ENCODE measurements around the gene NAV1. TPM values are rescaled to one million over a fixed set of nuclear protein-coding genes. Genes with fewer than 3 reads are reported as not detected.

Gene NAV1
- total RNA-seq, 1 experiment from 2014 or later, result 51.0 TPM

GRCh38 chr1:201499191-201499590, 39.7 kb upstream of the NAV1 start:
- POLR2A ChIA-PET, result no interaction called here
- Mint-ChIP-seq H3K4me3 (no peak overlapping the region), H3K4me1 (peaks cover 41% of the 10 kb centered on the region), H3K27ac (no peak overlapping the region), H3K36me3 (no peaks in the 10 kb centered on the region), H3K9me3 (no peaks in the 10 kb centered on the region), H3K27me3 (ENCODE audit: low read depth) (no peaks in the 10 kb centered on the region)
- CTCF ChIA-PET, result interaction anchor here (1.1 to 11.6 kb wide), 10 partner anchors 12 to 397 kb away, joined by 3 to 276 read pairs (median 4); partner anchors contain the start of gene PHLDA3
- TF ChIP-seq, protein P1, sequence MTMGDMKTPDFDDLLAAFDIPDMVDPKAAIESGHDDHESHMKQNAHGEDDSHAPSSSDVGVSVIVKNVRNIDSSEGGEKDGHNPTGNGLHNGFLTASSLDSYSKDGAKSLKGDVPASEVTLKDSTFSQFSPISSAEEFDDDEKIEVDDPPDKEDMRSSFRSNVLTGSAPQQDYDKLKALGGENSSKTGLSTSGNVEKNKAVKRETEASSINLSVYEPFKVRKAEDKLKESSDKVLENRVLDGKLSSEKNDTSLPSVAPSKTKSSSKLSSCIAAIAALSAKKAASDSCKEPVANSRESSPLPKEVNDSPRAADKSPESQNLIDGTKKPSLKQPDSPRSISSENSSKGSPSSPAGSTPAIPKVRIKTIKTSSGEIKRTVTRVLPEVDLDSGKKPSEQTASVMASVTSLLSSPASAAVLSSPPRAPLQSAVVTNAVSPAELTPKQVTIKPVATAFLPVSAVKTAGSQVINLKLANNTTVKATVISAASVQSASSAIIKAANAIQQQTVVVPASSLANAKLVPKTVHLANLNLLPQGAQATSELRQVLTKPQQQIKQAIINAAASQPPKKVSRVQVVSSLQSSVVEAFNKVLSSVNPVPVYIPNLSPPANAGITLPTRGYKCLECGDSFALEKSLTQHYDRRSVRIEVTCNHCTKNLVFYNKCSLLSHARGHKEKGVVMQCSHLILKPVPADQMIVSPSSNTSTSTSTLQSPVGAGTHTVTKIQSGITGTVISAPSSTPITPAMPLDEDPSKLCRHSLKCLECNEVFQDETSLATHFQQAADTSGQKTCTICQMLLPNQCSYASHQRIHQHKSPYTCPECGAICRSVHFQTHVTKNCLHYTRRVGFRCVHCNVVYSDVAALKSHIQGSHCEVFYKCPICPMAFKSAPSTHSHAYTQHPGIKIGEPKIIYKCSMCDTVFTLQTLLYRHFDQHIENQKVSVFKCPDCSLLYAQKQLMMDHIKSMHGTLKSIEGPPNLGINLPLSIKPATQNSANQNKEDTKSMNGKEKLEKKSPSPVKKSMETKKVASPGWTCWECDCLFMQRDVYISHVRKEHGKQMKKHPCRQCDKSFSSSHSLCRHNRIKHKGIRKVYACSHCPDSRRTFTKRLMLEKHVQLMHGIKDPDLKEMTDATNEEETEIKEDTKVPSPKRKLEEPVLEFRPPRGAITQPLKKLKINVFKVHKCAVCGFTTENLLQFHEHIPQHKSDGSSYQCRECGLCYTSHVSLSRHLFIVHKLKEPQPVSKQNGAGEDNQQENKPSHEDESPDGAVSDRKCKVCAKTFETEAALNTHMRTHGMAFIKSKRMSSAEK (CRISPR knock-in tag; IDR thresholded peaks at IDR 0.05; ENCODE audit: borderline replicate concordance), result no peak
- TF ChIP-seq RORB (CRISPR knock-in tag; IDR thresholded peaks at IDR 0.05) (no peak), E2F1 (CRISPR knock-in tag; IDR thresholded peaks at IDR 0.05) (no peak), JUN (CRISPR knock-in tag; IDR thresholded peaks at IDR 0.05) (no peak), AR (CRISPR knock-in tag; IDR thresholded peaks at IDR 0.05) (no peak)
- TF ChIP-seq, protein P2, sequence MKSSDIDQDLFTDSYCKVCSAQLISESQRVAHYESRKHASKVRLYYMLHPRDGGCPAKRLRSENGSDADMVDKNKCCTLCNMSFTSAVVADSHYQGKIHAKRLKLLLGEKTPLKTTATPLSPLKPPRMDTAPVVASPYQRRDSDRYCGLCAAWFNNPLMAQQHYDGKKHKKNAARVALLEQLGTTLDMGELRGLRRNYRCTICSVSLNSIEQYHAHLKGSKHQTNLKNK (CRISPR knock-in tag; IDR thresholded peaks at IDR 0.05), result no peak
- DNase-seq (ENCODE audit: low spot score), result no peak
- no peak for ATAC-seq

- CTCF ChIA-PET, result interaction anchor here (0.9 to 11.6 kb wide), 7 partner anchors 13 to 295 kb away, joined by 3 to 276 read pairs (median 5); no protein-coding TSS in a partner anchor
- no peaks in the 10 kb centered on the region for H3K9me3 Mint-ChIP-seq
These were observed 38.9 kb upstream of the NAV1 start for GRCh38 chr1:201499795-201500669.

DNA sequence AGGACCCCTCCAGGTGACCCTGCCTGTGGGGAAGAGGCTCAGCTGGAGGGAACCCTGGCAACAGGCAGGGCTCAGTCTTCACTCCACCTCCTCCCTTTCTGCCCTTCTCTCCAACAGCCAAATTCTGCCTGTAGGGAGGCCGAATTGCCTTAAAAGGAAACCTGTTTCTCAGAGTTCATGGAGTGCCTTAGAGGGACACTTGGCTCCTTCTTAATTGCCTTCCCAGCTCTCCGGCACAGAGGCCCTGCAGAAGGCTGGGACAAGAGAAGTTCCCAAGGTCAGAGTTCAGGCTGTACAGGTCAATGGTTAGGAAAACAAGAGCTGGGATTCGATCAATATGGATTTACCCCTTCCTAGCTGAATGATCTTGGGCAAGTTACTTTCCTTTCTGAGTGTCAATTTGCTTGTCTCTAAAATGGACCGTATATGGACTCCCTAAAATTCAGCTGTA, 38.2 kb upstream of the NAV1 start:
- H3K36me3 Mint-ChIP-seq, result no peaks in the 10 kb centered on the region
- peaks cover 2% of the 10 kb centered on the region for H3K27me3 Mint-ChIP-seq (ENCODE audit: low read depth)
- DNase-seq (ENCODE audit: low spot score) (no peak), ATAC-seq (peak; percentile 16)
- H3K27ac Mint-ChIP-seq, result peak overlapping the region; percentile 77
- TF ChIP-seq MLX (CRISPR knock-in tag; IDR thresholded peaks at IDR 0.05), result no peak
- no peaks in the 10 kb centered on the region for H3K9me3 Mint-ChIP-seq
- no peak overlapping the region for H3K4me3 Mint-ChIP-seq
- peaks cover 49% of the 10 kb centered on the region for H3K4me1 Mint-ChIP-seq
- CTCF ChIA-PET, result interaction anchor here (0.8 to 11.6 kb wide), 7 partner anchors 12 to 294 kb away, joined by 3 to 276 read pairs (median 6); no protein-coding TSS in a partner anchor
- POLR2A ChIA-PET, result interaction anchor here (3.6 kb wide), 1 partner anchor 19 kb away, joined by 21 read pairs; no protein-coding TSS in a partner anchor

More at GRCh38 chr1:201499795-201500669, 38.9 kb upstream of the NAV1 start:
- H3K27ac Mint-ChIP-seq, result peak overlapping the region; percentile 50
- peaks cover 42% of the 10 kb centered on the region for H3K4me1 Mint-ChIP-seq
- POLR2A ChIA-PET, result no interaction called here
- no peaks in the 10 kb centered on the region for H3K27me3 Mint-ChIP-seq (ENCODE audit: low read depth)
- no peak for TF ChIP-seq CREB1 (CRISPR knock-in tag; IDR thresholded peaks at IDR 0.05)
- peak; percentile 6; the same call in 1 of the 2 replicates for TF ChIP-seq GTF2I (CRISPR knock-in tag; conservative IDR thresholded peaks at IDR 0.05)
- H3K4me3 Mint-ChIP-seq, result no peak overlapping the region
- DNase-seq (ENCODE audit: low spot score) (no peak), ATAC-seq (peak; percentile 6; the same call in 1 of the 2 replicates)
- no peaks in the 10 kb centered on the region for H3K36me3 Mint-ChIP-seq
